Measurements from ENCODE around the gene KCNIP4.

Gene KCNIP4

DNA sequence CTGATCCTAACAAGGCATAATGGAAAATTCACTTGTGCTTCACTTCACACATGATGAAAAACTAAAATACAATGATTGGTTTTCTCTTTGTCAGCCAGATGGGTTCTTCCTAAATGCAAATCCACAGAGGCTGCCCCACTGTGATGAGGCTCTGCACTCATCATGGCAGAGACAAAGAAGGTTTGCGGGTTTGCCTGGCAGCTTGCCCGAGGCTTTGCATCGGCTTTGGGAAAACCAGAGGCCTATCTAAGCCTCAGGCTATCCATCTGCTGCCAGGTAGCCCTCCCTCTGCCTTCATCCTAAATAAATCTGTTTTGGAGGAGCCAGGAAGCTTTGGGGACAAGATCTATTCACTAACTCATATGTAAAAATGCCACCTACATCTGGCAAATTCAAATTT is 1004.1 kb downstream of the KCNIP4 start:
- DNase-seq (ENCODE audit: low read depth): no peak

GRCh38 chr4:20938204-20938603 is 1010.4 kb downstream of the KCNIP4 start:
- no peak for DNase-seq (ENCODE audit: low read depth)

DNA sequence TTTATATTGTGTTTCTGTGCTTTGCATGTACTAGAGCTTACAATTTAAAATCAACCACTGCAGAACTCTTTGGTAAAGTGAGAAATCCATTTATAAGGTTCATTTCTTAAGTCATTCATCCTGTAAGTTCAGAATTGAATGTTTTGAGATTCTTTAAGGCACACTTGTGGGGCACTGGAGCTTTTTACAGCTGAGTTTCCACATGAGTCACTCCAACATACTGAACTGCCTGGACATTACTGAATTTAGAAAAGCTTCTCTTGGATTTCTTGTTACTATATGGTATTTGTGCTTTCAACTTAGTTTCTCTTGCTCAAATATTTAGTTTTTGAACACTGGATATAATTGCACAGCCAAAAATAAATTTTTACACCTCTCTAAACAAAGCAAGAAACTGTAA is 1022.0 kb downstream of the KCNIP4 start:
- no peak for DNase-seq (ENCODE audit: low read depth)

- DNase-seq (ENCODE audit: low read depth): no peak
These were observed 1023.4 kb downstream of the KCNIP4 start for GRCh38 chr4:20925176-20925575.

GRCh38 chr4:20922962-20923361 is 1025.6 kb downstream of the KCNIP4 start:
- DNase-seq (ENCODE audit: low read depth): no peak

DNA sequence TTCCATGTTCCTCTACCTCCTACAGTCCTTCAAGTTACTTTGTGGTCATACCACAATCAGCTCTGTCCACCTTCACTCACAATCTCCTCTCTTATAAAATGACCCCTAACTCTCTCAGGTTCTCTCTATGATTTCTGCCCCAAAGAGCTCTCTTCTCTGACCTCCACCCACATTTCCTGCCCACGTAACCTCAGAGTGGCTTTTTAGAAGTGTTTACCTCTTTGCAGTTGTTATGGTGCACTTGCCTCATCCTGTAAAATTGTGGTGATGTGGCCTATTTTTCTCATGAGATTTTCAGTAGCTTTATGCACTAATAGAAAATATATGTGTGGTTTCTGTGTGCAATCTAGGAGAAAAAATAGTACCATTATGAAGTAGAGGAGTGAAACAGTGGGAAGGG is 1032.5 kb downstream of the KCNIP4 start:
- no peak for DNase-seq (ENCODE audit: low read depth)

DNA sequence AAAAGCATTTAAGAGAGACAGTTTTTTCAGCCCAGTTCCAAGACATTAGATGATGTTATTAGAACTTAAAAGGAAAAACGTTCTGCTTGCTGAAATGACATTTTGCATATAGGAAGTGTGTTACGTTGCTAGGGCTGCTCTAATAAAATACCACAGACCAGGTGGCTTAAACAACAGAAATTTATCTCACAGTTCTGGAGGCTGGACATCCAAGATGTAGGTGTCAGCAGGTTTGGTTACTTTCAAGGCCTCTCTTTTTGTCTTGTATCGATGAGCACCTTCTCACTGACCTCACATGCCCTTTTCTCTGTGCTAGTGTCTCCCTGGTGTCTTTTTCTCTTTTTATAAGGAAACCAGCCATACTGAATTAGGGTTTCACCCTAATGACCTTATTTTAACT is 1043.6 kb downstream of the KCNIP4 start:
- no peak for DNase-seq (ENCODE audit: low read depth)

GRCh38 chr4:20901851-20902250 is 1046.7 kb downstream of the KCNIP4 start:
- DNase-seq (ENCODE audit: low read depth): no peak

GRCh38 chr4:20899591-20899990 is 1049.0 kb downstream of the KCNIP4 start:
- DNase-seq (ENCODE audit: low read depth): no peak

DNA sequence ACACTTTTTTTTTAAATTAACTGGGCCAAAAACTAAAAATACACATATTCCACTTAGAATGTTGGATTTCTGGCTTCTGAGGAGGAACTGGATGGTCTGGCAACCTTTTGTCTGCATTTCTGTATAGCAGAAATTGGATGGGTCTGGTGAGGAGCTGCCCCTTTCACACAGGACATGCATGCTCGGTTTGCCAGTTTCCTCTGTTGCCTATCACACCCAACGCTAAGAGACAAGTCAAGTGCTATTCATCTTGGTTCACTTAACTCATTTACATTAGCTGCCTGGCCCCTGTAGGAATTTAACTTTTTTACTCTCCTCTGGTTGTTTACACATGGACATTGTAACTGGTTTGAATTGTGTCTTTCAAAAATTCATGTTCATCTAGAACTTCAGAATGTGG is 1052.6 kb downstream of the KCNIP4 start:
- no peak for DNase-seq (ENCODE audit: low read depth)

GRCh38 chr4:20895208-20895607 is 1053.4 kb downstream of the KCNIP4 start:
- DNase-seq (ENCODE audit: low read depth): no peak

DNA sequence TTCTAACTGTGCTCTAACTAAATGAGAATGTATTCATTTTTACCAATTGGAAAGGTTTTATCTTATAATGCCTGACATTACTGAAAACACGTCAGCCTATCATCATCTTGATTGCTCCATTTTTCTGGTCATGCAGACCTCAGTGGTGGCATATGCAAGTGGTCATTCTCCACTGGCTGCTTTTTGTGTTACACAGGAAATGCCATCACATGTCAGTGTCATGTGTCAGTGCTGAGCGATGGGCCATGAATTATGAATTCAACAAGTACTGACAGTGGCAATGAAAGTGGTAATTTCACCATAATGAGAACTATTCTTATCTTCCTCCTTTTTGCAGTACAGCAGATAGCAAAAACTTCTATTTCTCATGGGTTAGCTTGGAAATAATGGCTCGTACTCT is 1057.8 kb downstream of the KCNIP4 start:
- DNase-seq (ENCODE audit: low read depth): no peak

DNA sequence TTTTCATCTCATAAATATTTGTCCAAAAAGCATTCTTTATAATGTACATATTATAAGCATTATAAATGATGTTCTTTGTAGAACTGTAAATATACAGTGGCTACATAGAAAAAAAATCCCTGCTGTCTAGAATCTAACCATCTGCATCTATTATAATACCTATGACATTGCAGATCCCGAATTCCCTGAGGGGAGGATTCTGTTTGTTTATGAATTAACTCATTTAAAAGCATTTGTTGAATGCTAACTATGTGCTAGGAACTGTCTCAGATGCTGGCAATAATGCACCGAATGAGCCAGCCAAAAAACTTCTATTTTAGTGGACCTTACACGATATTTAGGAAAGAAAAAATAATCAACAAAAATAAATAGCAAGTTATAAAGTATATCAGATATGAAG is 1058.7 kb downstream of the KCNIP4 start:
- no peak for DNase-seq (ENCODE audit: low read depth)

DNA sequence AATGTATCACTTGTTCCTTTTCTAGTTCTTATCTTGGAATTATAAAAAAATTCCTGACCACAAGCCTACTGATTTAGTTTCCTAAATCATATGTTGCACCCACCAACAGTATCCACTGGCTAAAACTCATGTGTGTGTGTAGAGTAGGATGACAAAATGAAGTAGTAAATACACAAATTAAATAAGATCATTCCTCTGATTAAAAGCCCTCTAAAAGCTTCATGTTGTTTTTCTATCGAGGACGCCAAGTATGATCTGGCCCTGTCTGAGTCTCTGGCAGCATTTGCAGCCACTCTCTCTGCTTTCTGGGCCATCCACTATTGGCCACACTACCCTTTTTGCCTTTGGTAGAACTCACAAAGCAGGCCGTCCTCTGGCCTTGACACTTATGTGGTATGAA is 1064.9 kb downstream of the KCNIP4 start:
- no peak for DNase-seq (ENCODE audit: low read depth)

GRCh38 chr4:20883231-20883630 is 1065.3 kb downstream of the KCNIP4 start:
- no peak for DNase-seq (ENCODE audit: low read depth)

DNA sequence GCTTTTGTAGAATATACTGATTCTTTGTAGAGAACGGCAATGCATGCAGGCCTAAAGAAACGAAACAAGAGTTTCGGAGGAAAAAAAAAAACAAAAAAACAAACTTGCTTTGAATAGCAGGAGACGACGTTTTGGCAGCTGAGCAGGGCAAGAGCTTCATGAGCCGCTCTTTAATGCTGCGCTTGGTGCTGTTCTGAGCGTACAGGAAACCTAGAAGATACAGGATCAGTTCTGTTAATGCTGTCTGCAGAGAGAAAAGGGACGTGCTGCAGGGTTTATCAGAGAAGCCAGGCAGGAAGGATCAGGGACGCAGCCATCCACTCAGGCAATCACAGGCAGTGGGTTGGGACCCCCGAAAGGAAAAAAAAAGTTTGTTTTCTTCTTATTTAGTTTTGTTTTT is 1066.1 kb downstream of the KCNIP4 start:
- DNase-seq (ENCODE audit: low read depth): no peak

DNA sequence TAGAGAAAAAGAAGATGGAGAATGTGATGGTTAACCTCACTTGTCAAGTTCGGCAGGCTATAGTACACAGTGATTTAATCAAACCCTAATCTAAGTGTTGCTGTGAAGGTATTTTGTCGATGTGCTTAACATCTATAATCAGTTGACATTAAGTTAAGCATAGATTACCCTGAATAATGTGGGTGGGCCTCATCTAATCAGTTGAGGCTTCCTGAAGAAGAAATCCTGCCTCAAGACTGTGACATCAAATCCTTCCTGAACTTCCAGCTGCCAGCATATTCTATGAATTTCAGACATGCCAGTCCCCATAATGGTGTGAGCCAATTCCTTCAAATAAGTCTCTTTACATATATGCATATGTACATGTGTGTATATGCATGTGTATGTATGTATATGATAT is 1066.9 kb downstream of the KCNIP4 start:
- no peak for DNase-seq (ENCODE audit: low read depth)

- DNase-seq (ENCODE audit: low read depth): no peak
These were observed 1069.8 kb downstream of the KCNIP4 start for GRCh38 chr4:20878806-20879205.

- DNase-seq (ENCODE audit: low read depth): no peak
These were observed 1078.1 kb downstream of the KCNIP4 start for GRCh38 chr4:20870436-20870835.

GRCh38 chr4:20868108-20868507 is 1080.5 kb downstream of the KCNIP4 start:
- DNase-seq (ENCODE audit: low read depth): no peak

DNA sequence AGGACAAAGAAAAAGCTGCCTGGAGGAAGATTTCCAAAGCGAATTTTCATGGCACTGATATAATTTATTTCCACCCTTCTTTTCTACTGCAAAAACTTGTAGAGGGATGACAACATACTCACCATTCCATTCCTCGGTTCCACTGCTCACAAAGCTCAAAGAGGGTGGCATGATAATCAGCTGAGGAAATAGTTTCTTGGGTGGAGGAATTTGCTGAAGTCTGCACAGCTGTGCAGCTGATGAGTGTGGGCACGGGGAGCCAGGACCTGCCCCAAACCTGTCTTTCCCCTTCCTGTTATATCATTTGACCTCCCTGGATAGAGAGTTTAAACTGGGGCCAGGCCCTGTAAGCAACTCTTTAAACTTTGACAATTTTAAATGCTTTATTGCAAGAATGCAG is 1087.7 kb downstream of the KCNIP4 start:
- DNase-seq (ENCODE audit: low read depth): no peak

- DNase-seq (ENCODE audit: low read depth): no peak
These were observed 1089.3 kb downstream of the KCNIP4 start for GRCh38 chr4:20859097-20859781.

- DNase-seq (ENCODE audit: low read depth): no peak
These were observed 1091.5 kb downstream of the KCNIP4 start for GRCh38 chr4:20857081-20857480.

GRCh38 chr4:20847124-20847747 is 1101.3 kb downstream of the KCNIP4 start:
- DNase-seq (ENCODE audit: low read depth): no peak

Data from GM04503 (cell line).